GM23248 (cell line): Measurements from ENCODE around the gene DACH1. TPM values are rescaled to one million over a fixed set of nuclear protein-coding genes. Genes with fewer than 3 reads are reported as not detected.

ENCODE experiments used
- DNase-seq: peaks from one replicate; pipeline ENCODE4 v3.0.0-alpha.2; 2015
- H2AFZ ChIP-seq: fragments of 200-600 bp; sonication (generic); 2 replicates; pipeline ENCODE4 v1.6.1; 2016; ENCODE audit warnings: antibody characterized with exemption
- H3F3A ChIP-seq: fragments of 200-600 bp; sonication (generic); 2 replicates; pipeline ENCODE4 v1.6.1; 2016; ENCODE audit warnings: mild to moderate bottlenecking, antibody characterized with exemption, mixed run types; ENCODE audit not compliant: insufficient read depth
- H3K27ac ChIP-seq: fragments of 200-600 bp; sonication (generic); 2 replicates; pipeline ENCODE4 v1.5.1; 2016; ENCODE audit warnings: mild to moderate bottlenecking
- H3K27me3 ChIP-seq: fragments of 200-600 bp; sonication (generic); replicated peaks from 2 replicates; pipeline ENCODE4 v1.6.1; 2016; ENCODE audit warnings: mild to moderate bottlenecking; ENCODE audit not compliant: insufficient read depth
- H3K36me3 ChIP-seq: fragments of 200-600 bp; sonication (generic); 2 replicates; pipeline ENCODE4 v1.6.1; 2016; ENCODE audit warnings: low read depth, mild to moderate bottlenecking
- H3K4me1 ChIP-seq: fragments of 200-600 bp; sonication (generic); 2 replicates; pipeline ENCODE4 v1.6.1; 2016; ENCODE audit warnings: mild to moderate bottlenecking; ENCODE audit not compliant: insufficient read depth
- H3K4me2 ChIP-seq: fragments of 200-600 bp; sonication (generic); one replicate; pipeline ENCODE4 v1.6.1; 2016; ENCODE audit warnings: mild to moderate bottlenecking; ENCODE audit not compliant: unreplicated experiment
- H3K4me3 ChIP-seq: fragments of 200-600 bp; sonication (generic); 2 replicates; pipeline ENCODE4 v1.5.1; 2016; ENCODE audit warnings: mild to moderate bottlenecking
- H3K79me2 ChIP-seq: fragments of 200-600 bp; sonication (generic); 2 replicates; pipeline ENCODE4 v1.6.1; 2016; ENCODE audit warnings: mild to moderate bottlenecking; ENCODE audit not compliant: insufficient read depth
- H3K9ac ChIP-seq: fragments of 200-600 bp; sonication (generic); 2 replicates; pipeline ENCODE4 v1.6.1; 2016; ENCODE audit warnings: mild to moderate bottlenecking
- H3K9me2 ChIP-seq: fragments of 200-600 bp; sonication (generic); 2 replicates; pipeline ENCODE4 v1.6.1; 2016; ENCODE audit warnings: mixed run types, mild to moderate bottlenecking, moderate library complexity; ENCODE audit not compliant: insufficient read depth
- H3K9me3 ChIP-seq: fragments of 200-600 bp; sonication (generic); one replicate; pipeline ENCODE4 v1.6.1; 2017; ENCODE audit warnings: low read depth
- H4K20me1 ChIP-seq: fragments of 200-600 bp; sonication (generic); 2 replicates; pipeline ENCODE4 v1.6.0; 2016; ENCODE audit not compliant: insufficient read depth
- EZH2 ChIP-seq: fragments of 200-600 bp; sonication (generic); IDR thresholded peaks from 2 replicates; pipeline ENCODE4 v1.6.1; 2018; ENCODE audit warnings: antibody characterized with exemption, mild to moderate bottlenecking; ENCODE audit not compliant: insufficient read depth, poor library complexity, severe bottlenecking
- EZH2phosphoT487 ChIP-seq: fragments of 200-600 bp; sonication (generic); IDR thresholded peaks from 2 replicates; pipeline ENCODE4 v1.6.1; 2018; ENCODE audit warnings: antibody characterized with exemption, moderate library complexity, mild to moderate bottlenecking, low read depth; ENCODE audit not compliant: insufficient read depth
- WGBS, 2 experiments: methylation state at CpG; one replicate each; pipeline ENCODE4 v1.1.6; 2015 to 2017; ENCODE audit warnings: low lambda C conversion rate in 2 of 2, low coverage in 1 of 2; ENCODE audit errors: missing lambda C conversion rate in 2 of 2; 5-methylcytosine and 5-hydroxymethylcytosine counted together
- in situ Hi-C: fragments of 300-500 bp; cut with MboI; formaldehyde crosslinking; loops from 2 replicates; pipeline ENCODE4 v1.15.0; 2020
- polyA plus RNA-seq: library from polyadenylated mRNA; unstranded; fragments of >200 nt; fragmentation: Nextera tagmentation; extraction: Ambion mirVana; gene quantifications from 2 replicates; pipeline ENCODE4 v1.2.1, GENCODE V29; 2016
- total RNA-seq: library from RNA; depleted of rRNA; stranded (reverse); fragments of >200 nt; shearing (Covaris generic); gene quantifications from 2 replicates; pipeline ENCODE4 v1.2.3, GENCODE V29; 2014

DACH1 gene
- total and polyA plus RNA-seq, 2 experiments from 2014 or later, result not detected

DNA sequence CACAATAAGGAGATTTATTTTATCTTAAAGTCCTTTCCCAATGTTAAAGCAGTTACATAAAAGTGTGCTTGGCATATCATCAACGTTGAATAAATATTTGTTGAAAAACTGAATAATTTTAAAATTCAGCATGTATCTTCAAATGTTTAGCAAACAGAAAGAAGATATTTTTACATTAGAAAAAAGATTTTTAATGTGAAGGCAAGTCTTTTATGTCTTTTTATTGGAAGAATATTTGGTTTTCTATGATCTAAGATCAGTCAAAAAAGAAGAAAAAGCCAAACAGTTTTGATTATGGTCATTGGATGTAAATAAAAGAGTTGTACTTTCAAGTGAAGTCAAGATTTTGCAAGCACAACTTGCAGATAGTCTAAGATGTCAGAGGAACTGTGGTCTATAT, 397.4 kb downstream of the DACH1 start:
- TF ChIP-seq EZH2 (no peak), EZH2phosphoT487 (no peak)
- H3K27me3 ChIP-seq, result no peaks in the 10 kb centered on the region
- no peak overlapping the region for H3K4me2 ChIP-seq
- H3K27ac ChIP-seq, result no peak overlapping the region
- H3K4me3 ChIP-seq, result no peak overlapping the region
- H3K9me2 ChIP-seq, result no peaks in the 10 kb centered on the region
- no peaks in the 10 kb centered on the region for H3F3A ChIP-seq
- H4K20me1 ChIP-seq, result no peaks in the 10 kb centered on the region
- in situ Hi-C loops, result no loop called here
- H3K79me2 ChIP-seq, result no peaks in the 10 kb centered on the region
- no peaks in the 10 kb centered on the region for H3K4me1 ChIP-seq
- no peaks in the 10 kb centered on the region for H3K9me3 ChIP-seq
- H3K9ac ChIP-seq, result no peak overlapping the region
- 0 to 5% methylated on average over 1 of the region's 1 CpG for WGBS, 2 experiments
- no peak for DNase-seq
- H2AFZ ChIP-seq, result no peak overlapping the region
- no peaks in the 10 kb centered on the region for H3K36me3 ChIP-seq

DNA sequence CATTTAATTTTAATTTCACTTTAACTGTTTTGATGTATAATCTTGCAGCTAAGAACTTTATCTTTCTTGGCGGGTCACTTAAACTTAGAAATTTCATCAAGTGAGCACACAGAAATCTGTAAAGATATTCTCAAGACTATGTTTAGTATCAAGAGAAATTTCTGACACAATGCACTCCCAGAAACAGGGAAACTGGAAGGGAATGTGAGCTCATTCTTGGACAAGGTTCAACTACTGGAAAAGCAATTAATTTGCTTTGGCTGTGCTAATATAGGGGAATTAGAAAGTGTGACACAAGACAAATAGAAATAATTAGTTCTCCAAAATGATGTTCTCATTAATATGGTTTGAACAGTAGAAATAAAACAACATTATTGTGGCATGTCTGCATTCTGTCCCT, 402.3 kb downstream of the DACH1 start:
- Histone ChIP-seq H3K27me3 (no peaks in the 10 kb centered on the region), H3K9me2 (no peaks in the 10 kb centered on the region), H3K4me3 (no peak overlapping the region), H3K36me3 (no peaks in the 10 kb centered on the region), H3K27ac (no peak overlapping the region), H3F3A (no peaks in the 10 kb centered on the region), H3K4me1 (no peaks in the 10 kb centered on the region), H3K9me3 (no peaks in the 10 kb centered on the region), H3K4me2 (no peak overlapping the region), H3K79me2 (no peaks in the 10 kb centered on the region), H4K20me1 (no peaks in the 10 kb centered on the region), H2AFZ (no peak overlapping the region), H3K9ac (no peak overlapping the region)
- no peak for DNase-seq
- in situ Hi-C loops, result no loop called here
- TF ChIP-seq EZH2 (no peak), EZH2phosphoT487 (no peak)
- WGBS, 2 experiments, result 0 to 2% methylated on average over 1 of the region's 1 CpG

DNA sequence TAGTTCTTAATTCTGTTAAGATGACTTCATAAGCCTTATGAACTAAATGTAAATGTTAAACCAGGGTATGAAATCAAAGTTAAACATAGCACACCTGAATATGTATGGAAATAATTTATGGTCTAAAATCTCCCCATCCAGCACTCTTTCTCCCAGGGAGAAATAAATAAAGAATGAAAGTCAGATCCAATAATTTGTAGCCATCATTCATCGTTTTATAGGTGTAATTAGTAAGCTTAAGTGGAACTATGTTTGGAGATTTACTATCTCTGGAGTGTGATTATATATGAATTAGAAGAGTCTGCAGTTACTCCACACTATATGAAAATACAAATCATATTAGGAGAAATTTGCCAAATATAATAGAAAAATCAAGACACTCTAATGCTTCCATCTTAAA, 405.1 kb downstream of the DACH1 start:
- 3 to 10% methylated on average over 1 of the region's 1 CpG for WGBS, 2 experiments
- Histone ChIP-seq H2AFZ (no peak overlapping the region), H3K27ac (no peak overlapping the region), H3F3A (no peaks in the 10 kb centered on the region), H3K4me2 (no peak overlapping the region), H3K4me3 (no peak overlapping the region), H3K9me2 (no peaks in the 10 kb centered on the region), H3K4me1 (no peaks in the 10 kb centered on the region), H3K79me2 (no peaks in the 10 kb centered on the region), H3K9ac (no peak overlapping the region), H3K36me3 (no peaks in the 10 kb centered on the region), H4K20me1 (no peaks in the 10 kb centered on the region), H3K9me3 (no peaks in the 10 kb centered on the region), H3K27me3 (no peaks in the 10 kb centered on the region)
- in situ Hi-C loops, result no loop called here
- TF ChIP-seq EZH2phosphoT487, result no peak
- TF ChIP-seq EZH2, result no peak
- DNase-seq, result no peak

DNA sequence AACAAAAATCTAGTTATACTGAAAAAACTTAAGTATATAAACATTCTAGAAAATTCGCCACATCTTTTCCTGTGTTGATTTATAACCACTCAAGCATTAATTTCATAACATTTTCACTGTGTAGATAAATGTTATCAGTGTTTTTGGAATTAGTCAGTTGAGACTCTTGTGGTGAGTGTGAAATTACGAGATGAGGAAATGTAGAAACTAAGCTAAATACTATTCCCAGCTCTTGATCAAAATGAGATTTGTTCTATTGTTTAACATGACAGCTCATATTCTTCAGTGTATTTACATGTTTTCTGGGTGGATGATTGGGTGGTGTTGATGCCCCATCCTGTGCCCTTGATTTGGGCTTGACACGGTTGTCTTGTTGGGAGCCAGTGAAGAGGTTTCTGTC, 406.8 kb downstream of the DACH1 start:
- in situ Hi-C loops, result no loop called here
- no peak for TF ChIP-seq EZH2
- no peak for TF ChIP-seq EZH2phosphoT487
- no peaks in the 10 kb centered on the region for H3K9me2 ChIP-seq

DNA sequence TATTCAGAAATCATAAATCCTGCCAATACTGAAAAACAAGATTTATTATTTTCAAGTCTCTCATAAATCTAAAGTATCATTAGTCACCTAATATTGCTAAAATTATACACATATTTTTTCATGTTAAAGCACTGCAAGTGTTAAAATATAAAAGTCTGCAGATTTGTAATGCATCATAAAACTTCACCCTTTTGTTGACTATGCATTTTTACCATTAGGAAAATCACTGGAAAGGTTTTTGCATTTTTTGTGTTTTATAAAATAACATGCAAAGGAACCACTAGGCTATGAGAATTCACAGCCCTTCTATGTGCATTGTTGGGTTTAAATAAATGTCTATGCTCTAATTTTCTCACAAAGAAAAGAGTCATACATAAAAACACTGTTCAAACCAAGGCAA, 407.3 kb downstream of the DACH1 start:
- in situ Hi-C loops, result no loop called here
- TF ChIP-seq EZH2phosphoT487, result no peak
- TF ChIP-seq EZH2, result no peak

More for the DNA sequence above, 406.8 kb downstream of the DACH1 start:
- Histone ChIP-seq H3K9ac (no peak overlapping the region), H3K36me3 (no peaks in the 10 kb centered on the region), H2AFZ (no peak overlapping the region), H3F3A (no peaks in the 10 kb centered on the region), H4K20me1 (no peaks in the 10 kb centered on the region), H3K4me2 (no peak overlapping the region), H3K27ac (no peak overlapping the region), H3K4me1 (no peaks in the 10 kb centered on the region), H3K9me3 (no peaks in the 10 kb centered on the region), H3K79me2 (no peaks in the 10 kb centered on the region), H3K4me3 (no peak overlapping the region), H3K27me3 (no peaks in the 10 kb centered on the region)
- WGBS, 2 experiments, result 1 to 2% methylated on average over 3 of the region's 3 CpGs
- DNase-seq, result no peak

More for the DNA sequence above, 407.3 kb downstream of the DACH1 start:
- Histone ChIP-seq H3K4me3 (no peak overlapping the region), H3K27me3 (no peaks in the 10 kb centered on the region), H3K36me3 (no peaks in the 10 kb centered on the region), H3K79me2 (no peaks in the 10 kb centered on the region), H3K9ac (no peak overlapping the region), H3F3A (no peaks in the 10 kb centered on the region), H3K9me3 (no peaks in the 10 kb centered on the region), H4K20me1 (no peaks in the 10 kb centered on the region), H3K27ac (no peak overlapping the region), H3K9me2 (no peaks in the 10 kb centered on the region), H3K4me1 (no peaks in the 10 kb centered on the region), H2AFZ (no peak overlapping the region), H3K4me2 (no peak overlapping the region)
- no peak for DNase-seq
